Fibroblast of peridontal ligament (primary cell): ENCODE data around the gene NRF1.
"Not testable (repeated sequence)": the region's sequence is repeated elsewhere in the genome, so short reads cannot be mapped to it uniquely, and the experiment has no call there.

ENCODE experiments used
- DNase-seq: peaks from one replicate; pipeline ENCODE4 v3.0.0-alpha.2; 2010; ENCODE audit errors: extremely low read depth

NRF1 gene

GRCh38 chr7:129611246-129612111 is at the start of gene NRF1:
NRF1 (plus strand) TSS chr7:129611720; CDS start chr7:129657352, 45,632 bp downstream.
- DNase-seq = peak; percentile 85

GRCh38 chr7:129566323-129566722 is 45.2 kb upstream of the NRF1 start:
- not testable (repeated sequence) for DNase-seq

- DNase-seq = no peak
These were observed 44.1 kb upstream of the NRF1 start for GRCh38 chr7:129567377-129567776.

- DNase-seq = no peak
These were observed 43.3 kb upstream of the NRF1 start for GRCh38 chr7:129568240-129568639.

- no peak for DNase-seq
These were observed 42.2 kb upstream of the NRF1 start for GRCh38 chr7:129569326-129569725.

GRCh38 chr7:129569811-129570215 is 41.7 kb upstream of the NRF1 start:
- DNase-seq = peak; percentile 95

- DNase-seq = no peak
These were observed 40.3 kb upstream of the NRF1 start for GRCh38 chr7:129571201-129571600.

GRCh38 chr7:129572205-129572604 is 39.3 kb upstream of the NRF1 start:
- no peak for DNase-seq

GRCh38 chr7:129574487-129574886 is 37.0 kb upstream of the NRF1 start:
- peak; percentile 89 for DNase-seq

GRCh38 chr7:129575699-129576098 is 35.8 kb upstream of the NRF1 start:
- no peak for DNase-seq

GRCh38 chr7:129576138-129576537 is 35.4 kb upstream of the NRF1 start:
- DNase-seq = peak; percentile 64

- no peak for DNase-seq
These were observed 32.7 kb upstream of the NRF1 start for GRCh38 chr7:129578829-129579228.

GRCh38 chr7:129586179-129586578 is 25.3 kb upstream of the NRF1 start:
- DNase-seq = not testable (repeated sequence)

GRCh38 chr7:129588268-129588667 is 23.3 kb upstream of the NRF1 start:
- DNase-seq = no peak

- no peak for DNase-seq
These were observed 19.7 kb upstream of the NRF1 start for GRCh38 chr7:129591868-129592267.

GRCh38 chr7:129596386-129596785 is 15.1 kb upstream of the NRF1 start:
- not testable (repeated sequence) for DNase-seq

GRCh38 chr7:129597672-129598071 is 13.8 kb upstream of the NRF1 start:
- no peak for DNase-seq

- no peak for DNase-seq
These were observed 12.3 kb upstream of the NRF1 start for GRCh38 chr7:129599174-129599573.

- DNase-seq = not testable (repeated sequence)
These were observed 7.9 kb upstream of the NRF1 start for GRCh38 chr7:129603594-129603993.

GRCh38 chr7:129604021-129604420 is 7.5 kb upstream of the NRF1 start:
- not testable (repeated sequence) for DNase-seq

GRCh38 chr7:129604713-129605437 is 6.6 kb upstream of the NRF1 start:
- no peak for DNase-seq

- DNase-seq = no peak
These were observed 5.4 kb upstream of the NRF1 start for GRCh38 chr7:129605960-129606614.
